Endothelial cell of umbilical vein (primary cell): ENCODE results near the gene RASL10A. TPM values are rescaled to one million over a fixed set of nuclear protein-coding genes. Genes with fewer than 3 reads are reported as not detected.
A peak's percentile ranks its signal among the peaks of the same experiment; 100 is the strongest.

ENCODE experiments used
- BruUV-seq: library from RNA; stranded (reverse); fragments of 400-500 nt; replicated peaks from 2 replicates; lab custom pipeline; 2021; lab: Mats Ljungman, UMichigan
- CTCF ChIA-PET: fragments of 300-600, 350-600 bp; sonication (Branson Sonifier 250); formaldehyde crosslinking; loops from one replicate; lab custom pipeline; 2021; ENCODE audit warnings: antibody characterized with exemption, inconsistent platforms; lab: Charles Lee
- POLR2A ChIA-PET: fragments of 300-600, 350-600 bp; sonication (Branson Sonifier 250); formaldehyde crosslinking; loops from one replicate; lab custom pipeline; 2021; ENCODE audit warnings: antibody characterized with exemption, inconsistent platforms; lab: Charles Lee
- DNase-seq: peaks from one replicate; pipeline ENCODE4 v3.0.0-alpha.2; 2011; ENCODE audit warnings: low read depth, low spot score
- FAIRE-seq: peaks from 2 replicates; lab custom pipeline; 2011; peaks lifted over from hg19 to GRCh38; lab: Jason Lieb, UNC
- H2AFZ ChIP-seq: 2 replicates; pipeline ENCODE4 v1.6.0; 2012; ENCODE audit warnings: low read depth, low read length, control low read depth, inconsistent platforms
- H3K27ac ChIP-seq: 2 replicates; pipeline ENCODE4 v1.5.1; 2011; ENCODE audit warnings: low read depth, mild to moderate bottlenecking, control low read depth, low read length, moderate library complexity; ENCODE audit not compliant: insufficient read depth
- H3K27me3 ChIP-seq, 2 experiments: 2 replicates each; pipeline versions ENCODE4 v1.6.0 to v1.6.1; 2011; ENCODE audit warnings: low read length in 2 of 2, mixed read lengths in 1 of 2; ENCODE audit not compliant: control insufficient read depth in 2 of 2, insufficient read depth in 2 of 2
- H3K36me3 ChIP-seq, 2 experiments: 2 replicates in 1 of 2; 3 replicates in 1 of 2; pipeline ENCODE4 v1.5.1; 2011; ENCODE audit warnings: low read length in 2 of 2, mild to moderate bottlenecking in 1 of 2, moderate library complexity in 1 of 2; ENCODE audit not compliant: control insufficient read depth in 2 of 2, insufficient read depth in 2 of 2; ENCODE audit errors: extremely low read depth in 1 of 2
- H3K4me1 ChIP-seq: 3 replicates; pipeline ENCODE4 v1.5.1; 2011; ENCODE audit warnings: mild to moderate bottlenecking, low read length; ENCODE audit not compliant: control insufficient read depth, insufficient read depth; ENCODE audit errors: extremely low read depth
- H3K4me2 ChIP-seq: 2 replicates; pipeline ENCODE4 v1.6.1; 2011; ENCODE audit warnings: low read length, control low read depth, mixed read lengths; ENCODE audit not compliant: insufficient read depth
- H3K4me3 ChIP-seq, 3 experiments: fragments of 200-600 bp in 1 of 3; sonication (generic), shearing (Covaris generic) in 1 of 3; replicated peaks in 1 of 3; 2 replicates each; pipeline ENCODE4 v1.5.1; 2011 to 2016; ENCODE audit warnings: control low read depth in 3 of 3, low read length in 3 of 3, mild to moderate bottlenecking in 2 of 3, inconsistent platforms in 1 of 3, low read depth in 1 of 3, moderate library complexity in 1 of 3; ENCODE audit not compliant: insufficient read depth in 1 of 3
- H3K79me2 ChIP-seq: 2 replicates; pipeline ENCODE4 v1.6.0; 2012; ENCODE audit warnings: low read length, inconsistent platforms; ENCODE audit not compliant: control insufficient read depth, insufficient read depth
- H3K9ac ChIP-seq: replicated peaks from 2 replicates; pipeline ENCODE3; 2011; ENCODE audit warnings: low read length, control low read depth; ENCODE audit not compliant: insufficient read depth; ENCODE audit errors: extremely low read depth
- H3K9me1 ChIP-seq: replicated peaks from 3 replicates; pipeline ENCODE4 v1.6.0; 2011; ENCODE audit warnings: mild to moderate bottlenecking, low read length; ENCODE audit not compliant: control insufficient read depth, insufficient read depth; ENCODE audit errors: extremely low read depth
- H3K9me3 ChIP-seq: replicated peaks from 2 replicates; pipeline ENCODE4 v1.5.1; 2012; ENCODE audit warnings: low read length, inconsistent platforms; ENCODE audit not compliant: control insufficient read depth, insufficient read depth
- H4K20me1 ChIP-seq: replicated peaks from 2 replicates; pipeline ENCODE3; 2011; ENCODE audit warnings: mild to moderate bottlenecking, low read length; ENCODE audit not compliant: control insufficient read depth, insufficient read depth; ENCODE audit errors: extremely low read depth
- CTCF ChIP-seq, 2 donors: IDR thresholded peaks; 1 replicate in 1 of 2; 2 replicates in 1 of 2; pipeline ENCODE4 v1.5.1; 2011; ENCODE audit warnings: low read length in 2 of 2, mild to moderate bottlenecking in 2 of 2, moderate library complexity in 2 of 2, control low read depth in 1 of 2, inconsistent platforms in 1 of 2, low read depth in 1 of 2; ENCODE audit not compliant: insufficient read depth in 1 of 2; ENCODE audit errors: extremely low read depth in 1 of 2
- EZH2 ChIP-seq: IDR thresholded peaks from 2 replicates; pipeline ENCODE4 v1.6.1; 2012; ENCODE audit warnings: borderline replicate concordance, low read depth, mild to moderate bottlenecking, moderate library complexity, low read length, inconsistent platforms; ENCODE audit not compliant: severe bottlenecking
- FOS ChIP-seq: IDR thresholded peaks from 2 replicates; pipeline ENCODE4 v1.6.1; 2011; ENCODE audit warnings: mild to moderate bottlenecking, low read length, moderate library complexity, borderline replicate concordance; ENCODE audit not compliant: insufficient read depth
- GATA2 ChIP-seq: IDR thresholded peaks from 2 replicates; pipeline ENCODE4 v1.7.0; 2011; ENCODE audit warnings: low read depth, mild to moderate bottlenecking, moderate library complexity, mixed read lengths, low read length; ENCODE audit not compliant: insufficient read length, insufficient read depth
- JUN ChIP-seq: IDR thresholded peaks from 2 replicates; pipeline ENCODE4 v1.6.1; 2011; ENCODE audit warnings: borderline replicate concordance, low read depth; ENCODE audit not compliant: insufficient read length, insufficient read depth
- MAX ChIP-seq: IDR thresholded peaks from 2 replicates; pipeline ENCODE4 v1.6.1; 2011; ENCODE audit not compliant: insufficient read depth, insufficient read length
- MYC ChIP-seq: IDR thresholded peaks from one replicate; pipeline ENCODE4 v1.6.1; 2011; ENCODE audit warnings: mild to moderate bottlenecking, low read depth, low read length
- POLR2A ChIP-seq: IDR thresholded peaks from 2 replicates; pipeline ENCODE4 v1.6.1; 2012; ENCODE audit warnings: low read depth, mild to moderate bottlenecking, control low read depth, low read length
- POLR2AphosphoS5 ChIP-seq: IDR thresholded peaks from 2 replicates; pipeline ENCODE4 v1.6.1; 2012; ENCODE audit warnings: low read depth, mild to moderate bottlenecking, control low read depth, low read length, moderate library complexity; ENCODE audit not compliant: insufficient read depth
- dilution Hi-C: fragments of 300-500 bp; cut with MboI; formaldehyde crosslinking; loops from one replicate; pipeline ENCODE4 v1.15.0; 2019; ENCODE audit warnings: low sequenced_read_pairs; ENCODE audit not compliant: extremely low pct_ligation_motif_present
- intact Hi-C: fragments of 100-400 bp; cut with micrococcal nuclease; formaldehyde crosslinking; loops from one replicate; pipeline ENCODE4 v1.10.0; 2022
- polyA plus RNA-seq, 4 experiments: library from polyadenylated mRNA; depleted of rRNA in 3 of 4; stranded (reverse) in 3 of 4; unstranded in 1 of 4; fragments of >200 nt; gene quantifications; 2 replicates each; pipeline versions ENCODE4 v1.2.1 to v1.2.3, GENCODE V29; 2011 to 2012; ENCODE audit warnings: missing spikeins in 1 of 4
- total RNA-seq: library from RNA; stranded (reverse); gene quantifications from 2 replicates; pipeline ENCODE4 v1.2.3, GENCODE V29; 2021

Gene RASL10A
- total and polyA plus RNA-seq, 2 donors (not counting 3 experiments of a cell fraction or from before 2014, with no cell fraction given): 1.1 to 1.9 TPM

GRCh38 chr22:29265929-29266328, 49.6 kb downstream of the RASL10A start:
- Histone ChIP-seq H3K9me1 (no peaks in the 10 kb centered on the region), H3K36me3 (peaks cover 4 to 12% of the 10 kb centered on the region in 2 experiments), H2AFZ (no peak overlapping the region), H3K9me3 (no peaks in the 10 kb centered on the region), H3K79me2 (peaks cover 46% of the 10 kb centered on the region), H3K4me2 (peak overlapping the region; percentile 95), H4K20me1 (peaks cover 6% of the 10 kb centered on the region), H3K4me1 (peaks cover 31% of the 10 kb centered on the region), H3K27me3 (no peaks in the 10 kb centered on the region), H3K4me3 (no peak overlapping the region), H3K9ac (no peak overlapping the region), H3K27ac (no peak overlapping the region)
- intact Hi-C loops: loop anchor here (5.0 kb wide), 1 partner anchor 41 kb away; the partner anchor contains the start of gene GAS2L1
- DNase-seq (no peak), FAIRE-seq (no peak)
- BruUV-seq: no TSS peak
- dilution Hi-C loops: no loop called here
- ChIA-PET POLR2A (no interaction called here), CTCF (interaction anchor here (2.2 kb wide), 1 partner anchor 20 kb away, joined by 11 read pairs; no protein-coding TSS in a partner anchor)
- TF ChIP-seq MYC (no peak), POLR2A (no peak), FOS (no peak), POLR2AphosphoS5 (no peak), CTCF (IDR thresholded peaks at IDR 0.05; ENCODE audit: extremely low read depth in 1 of 2, insufficient read depth in 1 of 2, low read depth in 1 of 2, low read length in 2 of 2) (no peak)

- BruUV-seq: no TSS peak
- CTCF ChIA-PET: no interaction called here
Measured at GRCh38 chr22:29265305-29265704, 50.2 kb downstream of the RASL10A start.

More at GRCh38 chr22:29265305-29265704, 50.2 kb downstream of the RASL10A start:
- no peak for TF ChIP-seq POLR2AphosphoS5
- no peak for TF ChIP-seq GATA2
- TF ChIP-seq CTCF (IDR thresholded peaks at IDR 0.05; ENCODE audit: extremely low read depth in 1 of 2, insufficient read depth in 1 of 2, low read depth in 1 of 2, low read length in 2 of 2): no peak
- TF ChIP-seq MYC: no peak
- no peak for TF ChIP-seq MAX
- TF ChIP-seq FOS: no peak
- TF ChIP-seq POLR2A: no peak
- TF ChIP-seq JUN: no peak
- TF ChIP-seq EZH2: no peak
- Histone ChIP-seq H4K20me1 (no peaks in the 10 kb centered on the region), H3K4me2 (no peak overlapping the region), H3K27ac (no peak overlapping the region), H3K27me3 (no peaks in the 10 kb centered on the region), H3K36me3 (peaks cover 4 to 12% of the 10 kb centered on the region in 2 experiments), H3K9ac (no peak overlapping the region), H2AFZ (no peak overlapping the region), H3K9me1 (no peaks in the 10 kb centered on the region), H3K4me1 (peaks cover 25% of the 10 kb centered on the region), H3K79me2 (peaks cover 40% of the 10 kb centered on the region), H3K9me3 (no peaks in the 10 kb centered on the region), H3K4me3 (no peak overlapping the region)
- dilution Hi-C loops (no loop called here), intact Hi-C loops (loop anchor here (5.0 kb wide), 1 partner anchor 42 kb away; the partner anchor contains the start of gene GAS2L1)
- DNase-seq (no peak), FAIRE-seq (no peak)
- POLR2A ChIA-PET: no interaction called here
